ENCODE measurements around the gene ADGRL4. TPM values are rescaled to one million over a fixed set of nuclear protein-coding genes. Genes with fewer than 3 reads are reported as not detected.

Gene ADGRL4
- total RNA-seq, 1 donor from 2014 or later = 0.07 TPM

- Histone ChIP-seq H3K9me3 (ENCODE audit: low read depth) (no peaks in the 10 kb centered on the region), H3K9ac (no peak overlapping the region), H3K4me1 (peaks cover 4% of the 10 kb centered on the region), H3K27ac (no peak overlapping the region), H3K36me3 (no peaks in the 10 kb centered on the region), H3F3A (ENCODE audit: low read depth) (no peaks in the 10 kb centered on the region), H3K27me3 (peaks cover 17% of the 10 kb centered on the region), H2AFZ (replicated peaks) (peak overlapping the region; percentile 87), H3K4me3 (peak overlapping the region; percentile 54), H4K20me1 (ENCODE audit: low read depth) (no peaks in the 10 kb centered on the region), H3K4me2 (peak overlapping the region; percentile 83), H3K79me2 (ENCODE audit: low read depth) (no peaks in the 10 kb centered on the region)
- TF ChIP-seq EZH2 (IDR thresholded peaks at IDR 0.05) = no peak
- no peak for TF ChIP-seq CTCF (IDR thresholded peaks at IDR 0.05)
- no peak for TF ChIP-seq EZH2phosphoT487 (IDR thresholded peaks at IDR 0.05)
- no peaks in the 10 kb centered on the region for H3K36me3 Mint-ChIP-seq
- peaks cover 8% of the 10 kb centered on the region for H3K4me1 Mint-ChIP-seq
- no peak overlapping the region for H3K27ac Mint-ChIP-seq
- peak overlapping the region; percentile 84 for H3K4me3 Mint-ChIP-seq
- peak; percentile 5 for DNase-seq (ENCODE audit: low spot score)
- no peaks in the 10 kb centered on the region for H3K9me3 Mint-ChIP-seq
- peaks cover 4% of the 10 kb centered on the region for H3K27me3 Mint-ChIP-seq (ENCODE audit: insufficient read depth, low read depth)
Observed at GRCh38 chr1:79005945-79006344, 585 bp downstream of the ADGRL4 start.

GRCh38 chr1:79004916-79005315 is 1.6 kb downstream of the ADGRL4 start:
- no peak overlapping the region for H2AFZ ChIP-seq (replicated peaks)
- Mint-ChIP-seq H3K4me1 (peaks cover 8% of the 10 kb centered on the region), H3K4me3 (no peak overlapping the region), H3K9me3 (no peaks in the 10 kb centered on the region), H3K27me3 (ENCODE audit: insufficient read depth, low read depth) (peaks cover 2% of the 10 kb centered on the region), H3K27ac (no peak overlapping the region), H3K36me3 (no peaks in the 10 kb centered on the region)
- no peaks in the 10 kb centered on the region for H4K20me1 ChIP-seq (ENCODE audit: low read depth)
- H3K4me2 ChIP-seq = no peak overlapping the region
- no peak overlapping the region for H3K27ac ChIP-seq
- H3K9me3 ChIP-seq (ENCODE audit: low read depth) = no peaks in the 10 kb centered on the region
- no peak for DNase-seq (ENCODE audit: low spot score)
- no peak for TF ChIP-seq EZH2 (IDR thresholded peaks at IDR 0.05)
- TF ChIP-seq CTCF (IDR thresholded peaks at IDR 0.05) = no peak
- no peak for TF ChIP-seq EZH2phosphoT487 (IDR thresholded peaks at IDR 0.05)
- peaks cover 17% of the 10 kb centered on the region for H3K27me3 ChIP-seq
- peaks cover 4% of the 10 kb centered on the region for H3K4me1 ChIP-seq
- no peaks in the 10 kb centered on the region for H3K79me2 ChIP-seq (ENCODE audit: low read depth)
- H3K36me3 ChIP-seq = no peaks in the 10 kb centered on the region
- no peak overlapping the region for H3K4me3 ChIP-seq
- no peak overlapping the region for H3K9ac ChIP-seq
- no peaks in the 10 kb centered on the region for H3F3A ChIP-seq (ENCODE audit: low read depth)

GRCh38 chr1:78996791-78997190 is 9.7 kb downstream of the ADGRL4 start:
- Mint-ChIP-seq H3K27me3 (ENCODE audit: insufficient read depth, low read depth) (no peaks in the 10 kb centered on the region), H3K9me3 (no peaks in the 10 kb centered on the region)

More at GRCh38 chr1:78996791-78997190, 9.7 kb downstream of the ADGRL4 start:
- Histone ChIP-seq H3K36me3 (no peaks in the 10 kb centered on the region), H3F3A (ENCODE audit: low read depth) (no peaks in the 10 kb centered on the region), H3K4me2 (no peak overlapping the region), H4K20me1 (ENCODE audit: low read depth) (no peaks in the 10 kb centered on the region), H3K9me3 (ENCODE audit: low read depth) (no peaks in the 10 kb centered on the region), H3K27ac (no peak overlapping the region), H2AFZ (replicated peaks) (no peak overlapping the region), H3K27me3 (no peaks in the 10 kb centered on the region), H3K9ac (no peak overlapping the region), H3K4me1 (no peaks in the 10 kb centered on the region), H3K4me3 (no peak overlapping the region), H3K79me2 (ENCODE audit: low read depth) (no peaks in the 10 kb centered on the region)
- no peaks in the 10 kb centered on the region for H3K36me3 Mint-ChIP-seq
- TF ChIP-seq CTCF (IDR thresholded peaks at IDR 0.05) (no peak), EZH2phosphoT487 (IDR thresholded peaks at IDR 0.05) (no peak), EZH2 (IDR thresholded peaks at IDR 0.05) (no peak)
- H3K4me3 Mint-ChIP-seq = no peak overlapping the region
- no peaks in the 10 kb centered on the region for H3K4me1 Mint-ChIP-seq
- no peak overlapping the region for H3K27ac Mint-ChIP-seq
- no peak for DNase-seq (ENCODE audit: low spot score)

Data from neural progenitor cell (in vitro differentiated cells).